Endothelial cell of umbilical vein (primary cell): ENCODE measurements around the gene PPBP. TPM values are rescaled to one million over a fixed set of nuclear protein-coding genes. Genes with fewer than 3 reads are reported as not detected.

Experiments
- BruUV-seq: library from RNA; stranded (reverse); fragments of 400-500 nt; replicated peaks from 2 replicates; lab custom pipeline; 2021; lab: Mats Ljungman, UMichigan
- CTCF ChIA-PET: fragments of 300-600, 350-600 bp; sonication (Branson Sonifier 250); formaldehyde crosslinking; loops from one replicate; lab custom pipeline; 2021; ENCODE audit warnings: antibody characterized with exemption, inconsistent platforms; lab: Charles Lee
- POLR2A ChIA-PET: fragments of 300-600, 350-600 bp; sonication (Branson Sonifier 250); formaldehyde crosslinking; loops from one replicate; lab custom pipeline; 2021; ENCODE audit warnings: antibody characterized with exemption, inconsistent platforms; lab: Charles Lee
- DNase-seq: peaks from one replicate; pipeline ENCODE4 v3.0.0-alpha.2; 2011; ENCODE audit warnings: low read depth, low spot score
- FAIRE-seq: peaks from 2 replicates; lab custom pipeline; 2011; peaks lifted over from hg19 to GRCh38; lab: Jason Lieb, UNC
- H2AFZ ChIP-seq: 2 replicates; pipeline ENCODE4 v1.6.0; 2012; ENCODE audit warnings: low read depth, low read length, control low read depth, inconsistent platforms
- H3K27ac ChIP-seq: 2 replicates; pipeline ENCODE4 v1.5.1; 2011; ENCODE audit warnings: low read depth, mild to moderate bottlenecking, control low read depth, low read length, moderate library complexity; ENCODE audit not compliant: insufficient read depth
- H3K27me3 ChIP-seq, 2 experiments: 2 replicates each; pipeline versions ENCODE4 v1.6.0 to v1.6.1; 2011; ENCODE audit warnings: low read length in 2 of 2, mixed read lengths in 1 of 2; ENCODE audit not compliant: control insufficient read depth in 2 of 2, insufficient read depth in 2 of 2
- H3K36me3 ChIP-seq, 2 experiments: 2 replicates in 1 of 2; 3 replicates in 1 of 2; pipeline ENCODE4 v1.5.1; 2011; ENCODE audit warnings: low read length in 2 of 2, mild to moderate bottlenecking in 1 of 2, moderate library complexity in 1 of 2; ENCODE audit not compliant: control insufficient read depth in 2 of 2, insufficient read depth in 2 of 2; ENCODE audit errors: extremely low read depth in 1 of 2
- H3K4me1 ChIP-seq: 3 replicates; pipeline ENCODE4 v1.5.1; 2011; ENCODE audit warnings: mild to moderate bottlenecking, low read length; ENCODE audit not compliant: control insufficient read depth, insufficient read depth; ENCODE audit errors: extremely low read depth
- H3K4me2 ChIP-seq: 2 replicates; pipeline ENCODE4 v1.6.1; 2011; ENCODE audit warnings: low read length, control low read depth, mixed read lengths; ENCODE audit not compliant: insufficient read depth
- H3K4me3 ChIP-seq, 3 experiments: fragments of 200-600 bp in 1 of 3; sonication (generic), shearing (Covaris generic) in 1 of 3; replicated peaks in 1 of 3; 2 replicates each; pipeline ENCODE4 v1.5.1; 2011 to 2016; ENCODE audit warnings: control low read depth in 3 of 3, low read length in 3 of 3, mild to moderate bottlenecking in 2 of 3, inconsistent platforms in 1 of 3, low read depth in 1 of 3, moderate library complexity in 1 of 3; ENCODE audit not compliant: insufficient read depth in 1 of 3
- H3K79me2 ChIP-seq: 2 replicates; pipeline ENCODE4 v1.6.0; 2012; ENCODE audit warnings: low read length, inconsistent platforms; ENCODE audit not compliant: control insufficient read depth, insufficient read depth
- H3K9ac ChIP-seq: replicated peaks from 2 replicates; pipeline ENCODE3; 2011; ENCODE audit warnings: low read length, control low read depth; ENCODE audit not compliant: insufficient read depth; ENCODE audit errors: extremely low read depth
- H3K9me1 ChIP-seq: replicated peaks from 3 replicates; pipeline ENCODE4 v1.6.0; 2011; ENCODE audit warnings: mild to moderate bottlenecking, low read length; ENCODE audit not compliant: control insufficient read depth, insufficient read depth; ENCODE audit errors: extremely low read depth
- H3K9me3 ChIP-seq: replicated peaks from 2 replicates; pipeline ENCODE4 v1.5.1; 2012; ENCODE audit warnings: low read length, inconsistent platforms; ENCODE audit not compliant: control insufficient read depth, insufficient read depth
- H4K20me1 ChIP-seq: replicated peaks from 2 replicates; pipeline ENCODE3; 2011; ENCODE audit warnings: mild to moderate bottlenecking, low read length; ENCODE audit not compliant: control insufficient read depth, insufficient read depth; ENCODE audit errors: extremely low read depth
- EZH2 ChIP-seq: IDR thresholded peaks from 2 replicates; pipeline ENCODE4 v1.6.1; 2012; ENCODE audit warnings: borderline replicate concordance, low read depth, mild to moderate bottlenecking, moderate library complexity, low read length, inconsistent platforms; ENCODE audit not compliant: severe bottlenecking
- FOS ChIP-seq: IDR thresholded peaks from 2 replicates; pipeline ENCODE4 v1.6.1; 2011; ENCODE audit warnings: mild to moderate bottlenecking, low read length, moderate library complexity, borderline replicate concordance; ENCODE audit not compliant: insufficient read depth
- GATA2 ChIP-seq: IDR thresholded peaks from 2 replicates; pipeline ENCODE4 v1.7.0; 2011; ENCODE audit warnings: low read depth, mild to moderate bottlenecking, moderate library complexity, mixed read lengths, low read length; ENCODE audit not compliant: insufficient read length, insufficient read depth
- JUN ChIP-seq: IDR thresholded peaks from 2 replicates; pipeline ENCODE4 v1.6.1; 2011; ENCODE audit warnings: borderline replicate concordance, low read depth; ENCODE audit not compliant: insufficient read length, insufficient read depth
- MAX ChIP-seq: IDR thresholded peaks from 2 replicates; pipeline ENCODE4 v1.6.1; 2011; ENCODE audit not compliant: insufficient read depth, insufficient read length
- MYC ChIP-seq: IDR thresholded peaks from one replicate; pipeline ENCODE4 v1.6.1; 2011; ENCODE audit warnings: mild to moderate bottlenecking, low read depth, low read length
- POLR2A ChIP-seq: IDR thresholded peaks from 2 replicates; pipeline ENCODE4 v1.6.1; 2012; ENCODE audit warnings: low read depth, mild to moderate bottlenecking, control low read depth, low read length
- POLR2AphosphoS5 ChIP-seq: IDR thresholded peaks from 2 replicates; pipeline ENCODE4 v1.6.1; 2012; ENCODE audit warnings: low read depth, mild to moderate bottlenecking, control low read depth, low read length, moderate library complexity; ENCODE audit not compliant: insufficient read depth
- dilution Hi-C: fragments of 300-500 bp; cut with MboI; formaldehyde crosslinking; loops from one replicate; pipeline ENCODE4 v1.15.0; 2019; ENCODE audit warnings: low sequenced_read_pairs; ENCODE audit not compliant: extremely low pct_ligation_motif_present
- intact Hi-C: fragments of 100-400 bp; cut with micrococcal nuclease; formaldehyde crosslinking; loops from one replicate; pipeline ENCODE4 v1.10.0; 2022
- polyA plus RNA-seq, 4 experiments: library from polyadenylated mRNA; depleted of rRNA in 3 of 4; stranded (reverse) in 3 of 4; unstranded in 1 of 4; fragments of >200 nt; gene quantifications; 2 replicates each; pipeline versions ENCODE4 v1.2.1 to v1.2.3, GENCODE V29; 2011 to 2012; ENCODE audit warnings: missing spikeins in 1 of 4
- total RNA-seq: library from RNA; stranded (reverse); gene quantifications from 2 replicates; pipeline ENCODE4 v1.2.3, GENCODE V29; 2021
- TF ChIP-seq, protein P1 (sequence below), 2 donors: IDR thresholded peaks; 1 replicate in 1 of 2; 2 replicates in 1 of 2; pipeline ENCODE4 v1.5.1; 2011; ENCODE audit warnings: low read length in 2 of 2, mild to moderate bottlenecking in 2 of 2, moderate library complexity in 2 of 2, control low read depth in 1 of 2, inconsistent platforms in 1 of 2, low read depth in 1 of 2; ENCODE audit not compliant: insufficient read depth in 1 of 2; ENCODE audit errors: extremely low read depth in 1 of 2

Gene PPBP
- total and polyA plus RNA-seq, 2 donors (not counting 3 experiments of a cell fraction or from before 2014, with no cell fraction given), result not detected

- BruUV-seq, result no TSS peak
- TF ChIP-seq EZH2 (no peak), FOS (peak; percentile 27), GATA2 (no peak), MAX (no peak)
- Histone ChIP-seq H3K9me3 (no peaks in the 10 kb centered on the region), H3K79me2 (no peaks in the 10 kb centered on the region), H3K36me3 (no peaks in the 10 kb centered on the region), H3K4me2 (no peak overlapping the region), H4K20me1 (no peaks in the 10 kb centered on the region), H3K27ac (no peak overlapping the region), H3K4me3 (no peak overlapping the region), H2AFZ (no peak overlapping the region), H3K9me1 (no peaks in the 10 kb centered on the region), H3K27me3 (peaks cover 0 to 5% of the 10 kb centered on the region in 2 experiments), H3K9ac (no peak overlapping the region), H3K4me1 (peaks cover 6% of the 10 kb centered on the region)
- CTCF ChIA-PET, result interaction anchor here (0.8 to 2.8 kb wide), 4 partner anchors 20 to 365 kb away, joined by 3 to 14 read pairs (median 5); partner anchors contain the start of genes CXCL3 and CXCL5
- POLR2A ChIA-PET, result no interaction called here
- FAIRE-seq, result no peak
- DNase-seq, result peak; percentile 21
- intact Hi-C loops, result loop anchor here (2.0 kb wide), 1 partner anchor 20 kb away; the partner anchor contains the start of gene CXCL5
- dilution Hi-C loops, result no loop called here
These were observed 30.8 kb upstream of the PPBP start for GRCh38 chr4:74018771-74019170.

GRCh38 chr4:74018116-74018515 is 30.1 kb upstream of the PPBP start:
- H3K4me2 ChIP-seq, result no peak overlapping the region
- POLR2A ChIA-PET, result no interaction called here
- TF ChIP-seq EZH2 (no peak), POLR2AphosphoS5 (no peak), JUN (no peak), GATA2 (no peak), POLR2A (no peak), MYC (no peak), MAX (no peak), FOS (no peak)
- TF ChIP-seq, protein P1, sequence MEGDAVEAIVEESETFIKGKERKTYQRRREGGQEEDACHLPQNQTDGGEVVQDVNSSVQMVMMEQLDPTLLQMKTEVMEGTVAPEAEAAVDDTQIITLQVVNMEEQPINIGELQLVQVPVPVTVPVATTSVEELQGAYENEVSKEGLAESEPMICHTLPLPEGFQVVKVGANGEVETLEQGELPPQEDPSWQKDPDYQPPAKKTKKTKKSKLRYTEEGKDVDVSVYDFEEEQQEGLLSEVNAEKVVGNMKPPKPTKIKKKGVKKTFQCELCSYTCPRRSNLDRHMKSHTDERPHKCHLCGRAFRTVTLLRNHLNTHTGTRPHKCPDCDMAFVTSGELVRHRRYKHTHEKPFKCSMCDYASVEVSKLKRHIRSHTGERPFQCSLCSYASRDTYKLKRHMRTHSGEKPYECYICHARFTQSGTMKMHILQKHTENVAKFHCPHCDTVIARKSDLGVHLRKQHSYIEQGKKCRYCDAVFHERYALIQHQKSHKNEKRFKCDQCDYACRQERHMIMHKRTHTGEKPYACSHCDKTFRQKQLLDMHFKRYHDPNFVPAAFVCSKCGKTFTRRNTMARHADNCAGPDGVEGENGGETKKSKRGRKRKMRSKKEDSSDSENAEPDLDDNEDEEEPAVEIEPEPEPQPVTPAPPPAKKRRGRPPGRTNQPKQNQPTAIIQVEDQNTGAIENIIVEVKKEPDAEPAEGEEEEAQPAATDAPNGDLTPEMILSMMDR (IDR thresholded peaks at IDR 0.05; ENCODE audit: extremely low read depth in 1 of 2, insufficient read depth in 1 of 2, low read depth in 1 of 2, low read length in 2 of 2), result no peak
- BruUV-seq, result no TSS peak
- H3K9ac ChIP-seq, result no peak overlapping the region
- dilution Hi-C loops, result no loop called here
- no peak overlapping the region for H2AFZ ChIP-seq
- FAIRE-seq, result no peak
- H3K27me3 ChIP-seq, result peaks cover 0 to 5% of the 10 kb centered on the region in 2 experiments
- H3K4me1 ChIP-seq, result peaks cover 6% of the 10 kb centered on the region
- no peak overlapping the region for H3K27ac ChIP-seq
- no peaks in the 10 kb centered on the region for H3K9me3 ChIP-seq
- intact Hi-C loops, result loop anchor here (2.0 kb wide), 1 partner anchor 19 kb away; the partner anchor contains the start of gene CXCL5
- H3K36me3 ChIP-seq, result no peaks in the 10 kb centered on the region
- peak; percentile 44 for DNase-seq
- H3K79me2 ChIP-seq, result no peaks in the 10 kb centered on the region
- H3K9me1 ChIP-seq, result no peaks in the 10 kb centered on the region
- no peaks in the 10 kb centered on the region for H4K20me1 ChIP-seq
- H3K4me3 ChIP-seq, result no peak overlapping the region
- CTCF ChIA-PET, result interaction anchor here (0.8 to 2.8 kb wide), 4 partner anchors 20 to 364 kb away, joined by 3 to 14 read pairs (median 5); partner anchors contain the start of genes CXCL3 and CXCL5
